GM12892 (cell line): ENCODE measurements around the gene PTPDC1.

Source experiments
- DNase-seq: peaks from one replicate; pipeline ENCODE4 v3.0.0; 2011; ENCODE audit not compliant: insufficient read length
- FAIRE-seq: peaks from 2 replicates; lab custom pipeline; 2011; peaks lifted over from hg19 to GRCh38; lab: Jason Lieb, UNC
- POLR2A ChIP-seq: IDR thresholded peaks from 2 replicates; pipeline ENCODE4 v1.6.1; 2011; ENCODE audit warnings: low read depth, low read length, control low read depth
- POLR2AphosphoS5 ChIP-seq: IDR thresholded peaks from 2 replicates; pipeline ENCODE4 v1.6.1; 2011; ENCODE audit warnings: low read depth, low read length, control low read depth
- TAF1 ChIP-seq: IDR thresholded peaks from 2 replicates; pipeline ENCODE4 v1.6.1; 2011; ENCODE audit warnings: low read depth, mild to moderate bottlenecking, control low read depth, low read length, borderline replicate concordance

PTPDC1 gene

GRCh38 chr9:94134629-94135028 lies 50.4 kb downstream of the PTPDC1 start:
- TF ChIP-seq POLR2A (no peak), POLR2AphosphoS5 (no peak), TAF1 (no peak)
- no peak for FAIRE-seq
- no peak for DNase-seq

- DNase-seq (no peak), FAIRE-seq (no peak)
- TF ChIP-seq TAF1: no peak
Observed at GRCh38 chr9:94135222-94135621, 51.0 kb downstream of the PTPDC1 start.

GRCh38 chr9:94139672-94140417 lies 55.6 kb downstream of the PTPDC1 start:
- DNase-seq: no peak
- TF ChIP-seq POLR2A (no peak), TAF1 (no peak), POLR2AphosphoS5 (no peak)
- no peak for FAIRE-seq

- DNase-seq (no peak), FAIRE-seq (no peak)
- no peak for TF ChIP-seq POLR2AphosphoS5
- no peak for TF ChIP-seq TAF1
- no peak for TF ChIP-seq POLR2A
Observed at GRCh38 chr9:94140418-94140780, 56.1 kb downstream of the PTPDC1 start.

- no peak for TF ChIP-seq POLR2AphosphoS5
- TF ChIP-seq TAF1: no peak
- TF ChIP-seq POLR2A: no peak
- FAIRE-seq: no peak
- DNase-seq: no peak
Observed at GRCh38 chr9:94140791-94141790, 56.8 kb downstream of the PTPDC1 start.

GRCh38 chr9:94142353-94142752 lies 58.1 kb downstream of the PTPDC1 start:
- FAIRE-seq (no peak), DNase-seq (no peak)
- TF ChIP-seq TAF1 (no peak), POLR2A (no peak)

- FAIRE-seq (no peak), DNase-seq (no peak)
- TF ChIP-seq POLR2A: no peak
- no peak for TF ChIP-seq POLR2AphosphoS5
- no peak for TF ChIP-seq TAF1
Observed at GRCh38 chr9:94144394-94144793, 60.1 kb downstream of the PTPDC1 start.

DNA sequence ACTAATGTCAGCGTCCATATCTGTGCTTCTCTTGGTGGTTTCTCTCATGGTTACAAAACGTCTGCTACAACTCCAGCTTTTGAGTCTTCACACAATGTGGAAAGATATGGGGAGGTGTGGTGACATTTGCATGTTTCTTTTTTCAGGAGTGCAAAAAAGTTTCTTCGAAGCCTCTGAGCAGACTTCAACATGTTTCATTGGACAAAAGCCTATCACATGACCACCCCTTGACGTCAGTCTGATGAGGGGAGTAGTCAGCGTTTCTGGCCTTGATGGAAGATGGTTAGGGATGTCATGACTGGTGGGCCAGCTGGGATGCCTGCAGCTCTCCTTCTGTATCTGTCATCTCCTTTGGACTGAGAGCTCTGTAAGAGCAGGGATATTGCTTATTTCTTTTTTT lies 61.4 kb downstream of the PTPDC1 start:
- peak; percentile 61 for FAIRE-seq
- TF ChIP-seq TAF1 (no peak), POLR2AphosphoS5 (no peak), POLR2A (no peak)
- no peak for DNase-seq

DNA sequence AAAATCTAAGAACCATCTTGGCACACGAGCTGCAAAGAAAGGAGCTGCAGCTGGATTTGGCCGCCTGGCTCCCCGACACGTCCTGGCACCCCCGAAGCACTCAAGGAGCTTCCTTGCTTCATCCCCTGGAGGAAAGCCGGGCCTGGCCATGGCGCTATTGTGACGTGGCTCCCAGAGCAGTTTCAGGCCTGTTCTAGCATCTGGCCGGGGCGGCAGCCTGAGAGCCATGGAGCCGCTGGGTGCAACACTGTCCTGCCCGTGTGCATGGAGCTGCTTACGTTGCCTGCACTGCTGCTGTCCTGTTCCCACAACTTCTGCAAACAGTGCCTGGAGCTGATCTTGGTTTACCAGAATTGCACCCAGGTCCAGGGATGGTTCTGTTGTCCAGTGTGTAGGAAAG lies 63.5 kb downstream of the PTPDC1 start:
- no peak for DNase-seq
- FAIRE-seq: no peak
- no peak for TF ChIP-seq POLR2AphosphoS5

DNA sequence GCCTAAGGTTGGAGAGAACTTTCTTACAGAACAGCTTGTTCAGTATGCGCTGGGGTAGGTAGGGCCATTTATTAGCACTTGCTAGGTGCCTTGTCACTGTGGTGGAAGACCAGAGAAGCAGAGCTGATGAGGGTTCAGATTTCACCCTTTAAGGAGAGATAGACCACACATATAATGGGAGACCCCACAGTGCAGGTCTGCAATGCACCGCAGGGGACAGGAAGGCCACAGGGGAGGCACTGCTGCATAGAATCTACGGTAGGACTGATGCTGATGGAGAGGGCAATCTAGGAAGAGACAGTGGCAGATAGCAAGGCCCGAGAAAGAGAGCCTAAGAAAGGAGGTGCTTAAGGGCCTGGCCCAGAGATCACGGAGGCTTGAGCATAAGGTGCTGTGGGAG lies 64.2 kb downstream of the PTPDC1 start:
- DNase-seq: no peak
- TF ChIP-seq POLR2AphosphoS5: no peak
- TF ChIP-seq TAF1: no peak
- TF ChIP-seq POLR2A: no peak
- FAIRE-seq: no peak

GRCh38 chr9:94149696-94150095 lies 65.4 kb downstream of the PTPDC1 start:
- TF ChIP-seq POLR2A (no peak), POLR2AphosphoS5 (no peak), TAF1 (no peak)
- DNase-seq (no peak), FAIRE-seq (no peak)

DNA sequence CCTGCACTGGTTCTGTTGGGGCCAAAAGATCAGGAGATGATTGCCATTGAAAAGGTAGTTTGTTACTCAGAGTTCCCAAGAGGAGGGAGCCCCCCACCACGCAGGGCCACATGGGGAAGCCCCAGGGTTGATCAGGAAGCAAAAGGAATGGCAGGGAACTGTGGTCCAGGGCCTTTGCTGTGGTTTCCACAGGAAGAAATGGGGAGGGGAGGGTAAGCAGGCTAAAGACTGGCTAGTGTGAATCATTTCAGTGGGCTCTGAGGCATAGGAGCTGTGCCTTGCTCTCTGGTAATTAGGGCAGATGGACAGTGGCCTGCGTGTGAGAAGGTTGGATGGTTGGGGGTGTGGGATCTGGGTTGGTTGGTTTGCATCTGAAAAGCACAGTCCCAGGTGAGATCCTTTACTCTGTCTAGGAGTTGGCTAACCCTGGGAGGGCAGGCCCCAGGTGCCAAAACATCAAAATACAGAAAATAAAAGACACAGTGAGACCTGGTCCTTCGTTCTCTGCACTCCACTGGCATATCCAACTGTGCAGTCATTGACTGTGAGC lies 66.1 kb downstream of the PTPDC1 start:
- DNase-seq (no peak), FAIRE-seq (no peak)
- no peak for TF ChIP-seq TAF1
- TF ChIP-seq POLR2AphosphoS5: no peak
- TF ChIP-seq POLR2A: no peak

DNA sequence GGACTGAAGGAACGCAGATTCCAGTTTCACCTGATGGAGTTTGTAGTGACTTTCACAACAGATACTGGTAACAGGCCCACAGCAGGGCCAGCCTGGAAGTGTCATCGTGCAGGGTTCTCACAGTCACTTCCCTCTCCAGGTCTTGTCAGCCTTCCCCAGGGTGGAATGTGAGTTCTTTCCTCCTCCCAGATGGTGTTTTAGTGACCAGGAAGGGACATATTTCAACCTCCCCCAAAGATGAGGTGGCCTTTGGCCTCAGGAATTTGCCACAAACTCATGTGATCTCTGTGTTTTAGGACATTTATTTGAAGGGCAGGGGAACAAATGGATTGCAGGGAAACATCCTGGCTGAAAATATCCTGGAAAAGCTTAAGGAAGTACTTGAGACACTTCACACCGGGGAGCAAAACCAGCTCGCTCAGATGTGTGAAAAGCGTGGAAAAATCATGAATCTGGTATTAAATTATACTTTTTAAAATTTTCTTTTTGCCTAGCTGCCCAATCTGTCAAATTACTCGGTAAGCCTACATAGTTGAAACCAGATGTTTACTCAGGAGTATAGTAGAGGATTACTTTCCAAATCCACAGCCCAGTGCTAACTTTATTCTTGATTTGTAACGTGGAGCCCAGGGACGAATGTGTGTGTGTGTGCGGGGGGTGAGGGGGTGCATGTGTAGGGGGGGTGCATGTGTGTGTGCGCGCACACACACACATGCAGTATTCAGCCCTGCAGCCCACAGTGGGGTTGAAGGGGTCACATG lies 66.8 kb downstream of the PTPDC1 start:
- FAIRE-seq (no peak), DNase-seq (no peak)
- TF ChIP-seq POLR2AphosphoS5 (no peak), POLR2A (no peak), TAF1 (no peak)
